Ishikawa (cell line): ENCODE measurements around the gene CARM1.

Source experiments
- CEBPB ChIP-seq: IDR thresholded peaks from 2 replicates; pipeline ENCODE4 v1.6.1; 2012
- CREB1 ChIP-seq: IDR thresholded peaks from 2 replicates; pipeline ENCODE4 v1.6.1; 2012; ENCODE audit warnings: low read depth
- EGR1 ChIP-seq: IDR thresholded peaks from 2 replicates; pipeline ENCODE4 v1.6.1; 2012
- EP300 ChIP-seq: IDR thresholded peaks from 2 replicates; pipeline ENCODE4 v1.6.1; 2012; ENCODE audit warnings: borderline replicate concordance
- FOXM1 ChIP-seq: IDR thresholded peaks from 2 replicates; pipeline ENCODE4 v1.6.1; 2012; ENCODE audit warnings: low read depth, borderline replicate concordance
- MAX ChIP-seq: IDR thresholded peaks from 2 replicates; pipeline ENCODE4 v1.6.1; 2012
- NFIC ChIP-seq: IDR thresholded peaks from 2 replicates; pipeline ENCODE4 v1.6.1; 2012
- RAD21 ChIP-seq: IDR thresholded peaks from 2 replicates; pipeline ENCODE4 v1.6.1; 2012; ENCODE audit warnings: low read depth
- REST ChIP-seq: IDR thresholded peaks from 2 replicates; pipeline ENCODE4 v1.6.1; 2012; ENCODE audit warnings: low read depth, mild to moderate bottlenecking
- TAF1 ChIP-seq: IDR thresholded peaks from 2 replicates; pipeline ENCODE4 v1.6.1; 2012; ENCODE audit warnings: low read depth, mild to moderate bottlenecking
- TCF12 ChIP-seq: IDR thresholded peaks from 2 replicates; pipeline ENCODE4 v1.6.1; 2012; ENCODE audit warnings: low read depth
- TEAD4 ChIP-seq: IDR thresholded peaks from 2 replicates; pipeline ENCODE4 v1.6.1; 2012
- USF1 ChIP-seq: IDR thresholded peaks from 2 replicates; pipeline ENCODE4 v1.6.1; 2012
- YY1 ChIP-seq: IDR thresholded peaks from 2 replicates; pipeline ENCODE4 v1.6.1; 2012; ENCODE audit warnings: low read depth
- ZBTB7A ChIP-seq: IDR thresholded peaks from 2 replicates; pipeline ENCODE4 v1.6.1; 2012; ENCODE audit warnings: low read depth

Gene CARM1

GRCh38 chr19:10871711-10872545 lies 575 bp downstream of the CARM1 start:
- TF ChIP-seq TCF12: no peak
- TF ChIP-seq ZBTB7A: peak; percentile 83
- TF ChIP-seq EP300: no peak
- peak; percentile 82 for TF ChIP-seq EGR1
- peak; percentile 49; the same call in 1 of the 2 replicates for TF ChIP-seq MAX

GRCh38 chr19:10872546-10873107 lies 1.3 kb downstream of the CARM1 start:
- no peak for TF ChIP-seq ZBTB7A
- TF ChIP-seq CREB1: no peak
- no peak for TF ChIP-seq EP300
- TF ChIP-seq RAD21: no peak
- TF ChIP-seq USF1: no peak
- TF ChIP-seq MAX: peak; percentile 19; the same call in 1 of the 2 replicates
- no peak for TF ChIP-seq NFIC
- no peak for TF ChIP-seq CEBPB
- TF ChIP-seq YY1: no peak

- TF ChIP-seq TCF12: no peak
Measured at GRCh38 chr19:10874024-10874423, 2.7 kb downstream of the CARM1 start.

GRCh38 chr19:10876459-10877240 lies 5.3 kb downstream of the CARM1 start:
- TF ChIP-seq FOXM1 (no peak), TAF1 (no peak), TCF12 (no peak), YY1 (no peak), REST (no peak), ZBTB7A (no peak)

GRCh38 chr19:10878253-10878652 lies 6.9 kb downstream of the CARM1 start:
- no peak for TF ChIP-seq USF1
- TF ChIP-seq EGR1: no peak
- TF ChIP-seq NFIC: no peak
- no peak for TF ChIP-seq FOXM1
- TF ChIP-seq YY1: no peak
- no peak for TF ChIP-seq RAD21
- no peak for TF ChIP-seq TEAD4
- no peak for TF ChIP-seq TCF12
- TF ChIP-seq MAX: no peak
- no peak for TF ChIP-seq CEBPB
- TF ChIP-seq TAF1: no peak
- TF ChIP-seq REST: no peak
- no peak for TF ChIP-seq CREB1
- no peak for TF ChIP-seq EP300
- TF ChIP-seq ZBTB7A: no peak
